RWPE1 (cell line): ENCODE data around the gene POLR3GL.

Experiments
- CTCF ChIA-PET: fragments of 350-600 bp; sonication (Branson Sonifier 250); formaldehyde crosslinking; extraction: SDS; loops from one replicate; lab custom pipeline; 2021; lab: Yijun Ruan, JAX
- POLR2A ChIA-PET: fragments of 400-600 bp; formaldehyde crosslinking; extraction: SDS; loops from one replicate; lab custom pipeline; 2020; ENCODE audit warnings: antibody characterized with exemption; ENCODE audit not compliant: low non-redundant PET; lab: Yijun Ruan, JAX
- DNase-seq: peaks from one replicate; pipeline ENCODE4 v3.0.0; 2012; ENCODE audit warnings: low spot score
- H3K27ac ChIP-seq: fragments of 450-650 bp; 2 replicates; pipeline ENCODE4 v1.5.1; 2017
- TF ChIP-seq, protein P1 (sequence below): fragments of 450-650 bp; conservative IDR thresholded peaks from 2 replicates; pipeline ENCODE4 v1.5.1; 2017; ENCODE audit warnings: low read depth, mild to moderate bottlenecking

The POLR3GL gene

DNA sequence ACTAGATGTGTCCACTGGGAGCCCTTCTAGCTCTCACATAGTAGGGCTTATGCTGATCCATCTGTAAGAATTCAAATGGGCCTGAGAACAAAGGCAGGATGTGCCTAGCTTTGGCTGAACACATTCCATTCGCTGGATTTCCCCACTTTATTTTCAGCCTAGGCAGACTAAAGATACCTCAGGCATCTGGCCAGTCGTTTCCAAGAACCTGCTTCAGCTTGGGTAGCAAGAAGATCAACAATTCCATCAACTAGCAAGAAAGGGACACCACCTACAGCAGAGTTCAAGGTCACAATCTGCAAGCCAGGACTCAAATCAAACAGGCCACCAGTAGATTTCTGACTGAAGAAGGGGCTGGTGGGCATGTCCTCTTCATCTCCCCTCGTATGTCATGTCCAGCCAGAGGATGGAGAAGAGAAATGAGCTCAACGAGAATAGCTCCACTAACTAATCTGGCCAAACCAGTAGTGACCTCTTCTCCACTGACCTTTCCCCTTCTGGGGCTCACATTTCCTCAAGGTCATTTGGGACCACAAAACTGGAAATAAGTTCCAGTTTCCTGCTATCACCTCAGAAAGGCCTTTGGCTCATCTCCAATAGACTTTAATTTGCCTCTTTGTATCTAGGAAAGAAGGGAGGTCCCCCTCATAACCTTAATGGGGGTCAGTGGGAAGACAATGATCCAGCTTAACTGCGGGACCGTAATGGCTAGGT lies 17.7 kb downstream of the POLR3GL start:
- ChIA-PET POLR2A (interaction anchor here (0.6 kb wide), 1 partner anchor 56 kb away, joined by 5 read pairs; no protein-coding TSS in a partner anchor), CTCF (interaction anchor here (5.6 kb wide), 1 partner anchor 25 kb away, joined by 54 read pairs; no protein-coding TSS in a partner anchor)
- H3K27ac ChIP-seq: no peak overlapping the region
- no peak for DNase-seq
- TF ChIP-seq, protein P1, sequence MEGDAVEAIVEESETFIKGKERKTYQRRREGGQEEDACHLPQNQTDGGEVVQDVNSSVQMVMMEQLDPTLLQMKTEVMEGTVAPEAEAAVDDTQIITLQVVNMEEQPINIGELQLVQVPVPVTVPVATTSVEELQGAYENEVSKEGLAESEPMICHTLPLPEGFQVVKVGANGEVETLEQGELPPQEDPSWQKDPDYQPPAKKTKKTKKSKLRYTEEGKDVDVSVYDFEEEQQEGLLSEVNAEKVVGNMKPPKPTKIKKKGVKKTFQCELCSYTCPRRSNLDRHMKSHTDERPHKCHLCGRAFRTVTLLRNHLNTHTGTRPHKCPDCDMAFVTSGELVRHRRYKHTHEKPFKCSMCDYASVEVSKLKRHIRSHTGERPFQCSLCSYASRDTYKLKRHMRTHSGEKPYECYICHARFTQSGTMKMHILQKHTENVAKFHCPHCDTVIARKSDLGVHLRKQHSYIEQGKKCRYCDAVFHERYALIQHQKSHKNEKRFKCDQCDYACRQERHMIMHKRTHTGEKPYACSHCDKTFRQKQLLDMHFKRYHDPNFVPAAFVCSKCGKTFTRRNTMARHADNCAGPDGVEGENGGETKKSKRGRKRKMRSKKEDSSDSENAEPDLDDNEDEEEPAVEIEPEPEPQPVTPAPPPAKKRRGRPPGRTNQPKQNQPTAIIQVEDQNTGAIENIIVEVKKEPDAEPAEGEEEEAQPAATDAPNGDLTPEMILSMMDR: no peak

DNA sequence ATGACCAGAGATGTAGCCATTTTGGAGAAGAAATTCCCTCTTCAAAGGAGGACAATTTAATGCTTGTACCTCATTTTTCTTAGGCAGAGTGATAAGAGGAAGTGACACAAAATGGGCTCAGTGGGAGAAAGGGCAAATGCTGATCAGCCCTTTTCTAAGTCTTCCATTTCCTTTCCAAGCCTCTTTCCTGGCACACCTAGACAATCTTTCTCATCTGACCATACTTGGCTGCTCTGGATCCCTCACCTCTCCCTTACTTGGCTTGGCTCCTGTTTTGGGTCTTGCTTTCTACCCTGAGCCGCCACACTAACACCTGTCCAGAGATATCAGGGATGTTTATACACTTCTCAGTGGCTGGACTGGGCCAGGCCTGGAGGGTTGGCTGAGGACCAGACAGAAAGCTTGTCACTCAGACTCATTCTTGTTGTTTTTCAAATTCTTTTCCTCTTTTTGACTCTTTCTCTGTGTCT lies 18.8 kb downstream of the POLR3GL start:
- no peak for DNase-seq
- TF ChIP-seq, protein P1: no peak
- CTCF ChIA-PET: no interaction called here
- POLR2A ChIA-PET: no interaction called here
- H3K27ac ChIP-seq: no peak overlapping the region

DNA sequence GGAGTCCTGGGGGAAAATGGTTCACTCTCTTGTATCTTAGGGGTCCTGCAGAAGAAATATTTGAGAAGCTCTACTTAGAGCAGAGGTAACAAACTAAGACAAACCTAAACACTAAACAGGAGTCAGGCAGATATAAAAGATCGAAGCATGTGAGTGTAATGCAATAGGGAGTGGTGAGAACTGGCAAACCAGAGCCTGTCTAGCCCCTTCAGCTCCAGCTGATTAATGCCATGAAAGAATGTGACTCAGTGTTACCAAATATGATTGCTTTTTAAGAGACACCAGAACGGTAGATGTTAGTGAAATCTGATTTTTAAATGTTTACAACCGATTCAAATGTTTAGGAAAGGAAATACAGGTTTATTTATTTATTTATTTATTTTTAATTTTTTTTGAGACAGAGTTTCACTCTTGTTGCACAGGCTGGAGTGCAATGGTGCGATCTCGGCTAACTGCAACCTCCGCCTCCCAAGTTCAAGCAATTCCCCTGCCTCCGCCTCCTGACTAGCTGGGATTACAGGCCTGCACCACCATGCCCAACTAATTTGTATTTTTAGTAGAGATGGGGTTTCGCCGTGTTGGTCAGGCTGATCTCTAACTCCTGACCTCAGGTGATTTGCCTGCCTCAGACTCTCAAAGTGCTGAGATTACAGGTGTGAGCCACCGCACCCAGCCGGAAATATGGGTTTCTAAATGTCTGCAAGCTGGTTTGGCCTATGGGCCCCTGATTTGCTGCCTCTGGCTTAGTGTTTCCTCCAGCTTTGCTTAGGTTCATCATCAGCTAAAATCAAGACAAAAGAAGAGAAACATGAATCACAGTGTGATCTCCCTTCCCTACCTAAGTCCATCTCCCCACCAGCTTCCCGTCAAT lies 19.7 kb downstream of the POLR3GL start:
- CTCF ChIA-PET: interaction anchor here (0.5 kb wide), 1 partner anchor 22 kb away, joined by 3 read pairs; no protein-coding TSS in a partner anchor
- TF ChIP-seq, protein P1: no peak
- no peak for DNase-seq
- H3K27ac ChIP-seq: no peak overlapping the region
- POLR2A ChIA-PET: no interaction called here

DNA sequence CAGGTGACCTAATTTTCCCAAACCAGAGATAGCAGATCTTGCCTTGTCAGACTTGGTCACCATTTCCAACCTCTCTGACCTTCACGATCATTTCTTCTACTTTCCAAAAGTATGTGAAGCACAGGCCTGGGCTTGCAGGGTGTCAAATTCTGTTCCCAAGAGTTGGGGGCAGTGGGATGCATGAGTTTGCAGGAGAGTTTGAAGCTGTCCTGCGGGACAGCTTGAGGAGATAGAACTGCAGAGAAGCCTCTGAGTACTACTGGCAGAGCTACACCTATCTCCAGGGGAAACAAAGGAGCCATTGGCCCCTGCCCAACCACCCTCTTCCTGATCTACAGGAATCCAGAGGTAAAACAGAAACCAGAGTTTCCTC lies 20.6 kb downstream of the POLR3GL start:
- ChIA-PET CTCF (interaction anchor here (1.2 kb wide), 1 partner anchor 22 kb away, joined by 8 read pairs; no protein-coding TSS in a partner anchor), POLR2A (no interaction called here)

DNA sequence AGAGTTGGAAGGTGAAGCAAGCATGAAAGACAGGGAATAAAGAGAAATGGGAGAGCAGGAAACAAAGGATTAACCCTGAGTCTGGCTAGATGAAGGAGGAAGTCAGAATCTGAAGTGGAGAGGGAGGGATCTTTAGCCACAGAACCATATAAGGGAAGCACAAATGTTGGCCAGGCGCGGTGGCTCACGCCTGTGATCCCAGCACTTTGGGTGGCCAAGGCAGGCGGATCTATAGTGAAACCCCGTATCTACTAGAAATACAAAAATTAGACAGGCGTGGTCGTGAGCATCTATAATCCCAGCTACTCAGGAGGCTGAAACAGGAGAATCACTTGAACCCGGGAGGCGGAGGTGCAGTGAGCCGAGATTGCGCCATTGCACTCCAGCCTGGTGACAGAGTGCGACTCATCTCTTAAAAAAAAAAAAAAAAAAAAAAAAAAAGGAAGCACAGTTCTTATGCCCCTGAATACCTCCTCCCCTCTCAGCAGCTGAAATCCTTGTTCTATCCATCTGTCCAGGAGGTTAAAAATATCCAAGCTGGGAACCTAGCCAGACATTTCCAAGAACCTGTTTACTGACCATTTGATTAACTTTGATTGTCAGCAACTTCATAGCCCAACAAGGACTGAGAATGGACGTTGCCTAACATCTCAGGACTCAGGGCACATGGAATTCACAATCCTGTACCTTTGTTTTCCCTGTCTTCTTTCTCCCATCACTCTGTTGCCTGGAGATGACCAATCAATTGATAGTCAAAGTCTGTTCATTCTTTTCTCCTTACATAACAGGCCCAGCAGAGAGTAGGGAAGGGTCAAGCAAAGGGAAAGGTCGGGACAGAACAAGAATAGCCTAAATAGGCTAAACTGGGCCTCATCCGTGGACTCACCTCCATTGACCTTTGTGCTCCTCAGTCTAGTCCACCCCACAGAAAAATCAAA lies 21.3 kb downstream of the POLR3GL start:
- TF ChIP-seq, protein P1: no peak
- POLR2A ChIA-PET: no interaction called here
- CTCF ChIA-PET: interaction anchor here (1.2 kb wide), 1 partner anchor 22 kb away, joined by 8 read pairs; no protein-coding TSS in a partner anchor
- H3K27ac ChIP-seq: peak overlapping the region; percentile 76
- DNase-seq: no peak

More for the DNA sequence above, 20.6 kb downstream of the POLR3GL start:
- no peak for DNase-seq
- H3K27ac ChIP-seq: peak overlapping the region; percentile 76
- TF ChIP-seq, protein P1: no peak
